Memory B cell (primary cell): ENCODE results near the gene EML6.

Experiments used
- ATAC-seq: fragments of 150-1000 bp; cut with Tn5 transposase; 2 replicates; pipeline ENCODE4 v1.10.0; 2021; ENCODE audit warnings: low read depth, mild to moderate bottlenecking, moderate library complexity
- DNase-seq, 2 donors: peaks; one replicate each; pipeline ENCODE4 v3.0.0; 2022; ENCODE audit warnings: low spot score in 2 of 2
- H3K27ac Mint-ChIP-seq: one replicate; pipeline ENCODE4 v1.8.0; 2022; ENCODE audit warnings: mild to moderate bottlenecking, moderate library complexity, mixed read lengths
- H3K27me3 Mint-ChIP-seq: one replicate; pipeline ENCODE4 v1.8.0; 2022; ENCODE audit warnings: mixed read lengths
- H3K36me3 Mint-ChIP-seq: one replicate; pipeline ENCODE4 v1.8.0; 2022; ENCODE audit warnings: mild to moderate bottlenecking, mixed read lengths
- H3K4me1 Mint-ChIP-seq: one replicate; pipeline ENCODE4 v1.8.0; 2022; ENCODE audit warnings: mixed read lengths
- H3K4me3 Mint-ChIP-seq: one replicate; pipeline ENCODE4 v1.8.0; 2022; ENCODE audit warnings: mild to moderate bottlenecking, moderate library complexity, mixed read lengths
- H3K9me3 Mint-ChIP-seq: one replicate; pipeline ENCODE4 v1.8.0; 2022; ENCODE audit warnings: mixed read lengths

Gene EML6

DNA sequence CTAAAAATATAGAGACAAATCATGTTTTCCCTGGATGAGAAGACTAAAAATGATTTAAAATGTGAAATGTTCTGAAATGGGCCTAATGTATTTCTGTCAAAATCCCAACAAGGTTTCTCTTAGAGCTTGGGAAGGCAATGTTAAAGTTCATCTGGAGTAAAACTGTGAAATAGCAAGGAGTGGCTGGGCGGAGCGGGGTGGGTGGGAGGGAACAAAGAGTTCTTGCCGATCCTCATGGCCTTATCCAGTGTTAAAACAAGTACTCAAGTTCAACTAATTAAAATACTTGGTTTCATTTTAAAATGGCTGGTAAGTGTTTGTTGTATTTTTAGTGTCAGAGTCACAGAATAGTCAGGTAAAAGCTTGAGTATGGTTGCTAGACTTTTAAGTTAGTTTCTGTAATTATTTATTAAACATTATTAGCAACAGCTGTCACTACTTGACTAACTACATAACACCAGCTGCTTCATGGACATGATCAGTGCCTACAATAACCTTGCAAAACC is 239.5 kb downstream of the EML6 start:
- Mint-ChIP-seq H3K9me3 (peaks cover 6% of the 10 kb centered on the region), H3K4me3 (no peak overlapping the region), H3K27me3 (no peaks in the 10 kb centered on the region), H3K4me1 (peaks cover 18% of the 10 kb centered on the region), H3K36me3 (peaks cover 18% of the 10 kb centered on the region), H3K27ac (no peak overlapping the region)
- no peak for ATAC-seq
- DNase-seq = no peak

DNA sequence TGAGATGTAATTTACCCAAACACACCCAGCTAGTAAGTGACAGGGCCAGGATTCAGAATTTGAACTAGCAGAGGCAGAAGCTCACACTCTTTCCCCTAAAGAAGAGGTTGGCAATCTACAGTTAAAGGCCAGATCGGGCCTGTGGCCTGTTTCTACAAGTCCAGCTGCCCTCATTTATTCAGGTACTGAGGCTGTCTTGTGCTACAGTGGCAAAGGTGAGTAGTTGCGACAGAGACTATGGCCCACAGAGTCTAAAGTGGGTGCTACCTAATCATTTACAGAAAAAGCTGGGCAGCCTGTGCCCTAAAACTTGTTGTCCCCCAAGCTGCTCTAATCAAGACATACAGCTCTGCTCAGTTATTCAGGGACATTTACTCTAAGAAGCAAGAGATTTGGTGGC is 240.0 kb downstream of the EML6 start:
- Mint-ChIP-seq H3K4me3 (no peak overlapping the region), H3K9me3 (peaks cover 6% of the 10 kb centered on the region), H3K27ac (no peak overlapping the region), H3K4me1 (peaks cover 18% of the 10 kb centered on the region), H3K27me3 (no peaks in the 10 kb centered on the region), H3K36me3 (peaks cover 18% of the 10 kb centered on the region)
- DNase-seq (no peak), ATAC-seq (no peak)

DNA sequence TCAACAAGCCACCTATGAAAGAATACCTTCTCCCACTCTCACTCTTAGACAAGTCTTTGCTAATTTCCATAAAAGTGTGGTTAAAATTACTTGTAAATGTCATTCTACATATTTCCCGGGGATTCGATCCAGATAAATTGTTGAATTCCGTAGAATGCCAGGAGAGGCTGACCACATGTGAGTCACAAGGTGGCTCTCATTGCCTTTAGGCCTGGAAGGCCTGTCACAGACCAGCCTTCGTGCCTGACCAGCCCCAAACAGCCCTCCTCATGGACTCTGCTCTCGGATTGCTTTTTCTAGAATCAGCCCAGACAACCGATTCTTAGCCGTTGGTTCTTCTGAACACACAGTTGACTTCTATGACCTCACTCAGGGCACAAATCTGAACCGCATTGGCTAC is 240.8 kb downstream of the EML6 start:
- ATAC-seq (no peak), DNase-seq (no peak)
- Mint-ChIP-seq H3K4me1 (peaks cover 13% of the 10 kb centered on the region), H3K27me3 (no peaks in the 10 kb centered on the region), H3K9me3 (peaks cover 6% of the 10 kb centered on the region), H3K4me3 (no peak overlapping the region), H3K27ac (no peak overlapping the region), H3K36me3 (peaks cover 18% of the 10 kb centered on the region)

DNA sequence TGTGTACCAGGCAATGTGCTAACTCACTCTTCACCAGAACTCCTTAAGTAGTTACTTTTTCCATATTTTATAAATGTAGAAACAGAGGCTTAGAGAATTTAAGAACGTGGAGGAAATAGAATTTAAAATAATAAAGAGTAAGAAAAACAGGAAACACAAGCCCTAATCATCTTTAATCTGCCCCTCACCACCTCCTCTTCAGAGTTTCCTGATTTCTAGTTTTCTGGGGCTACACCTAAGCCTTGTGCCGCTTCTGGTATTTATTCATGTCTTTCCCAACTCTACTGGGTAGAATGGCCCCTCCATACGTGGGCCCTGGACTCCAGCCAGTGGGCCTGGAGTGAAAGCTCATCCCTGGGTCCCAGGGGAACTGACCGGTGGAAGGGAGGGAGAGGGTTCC is 241.4 kb downstream of the EML6 start:
- H3K4me3 Mint-ChIP-seq = no peak overlapping the region
- ATAC-seq (no peak), DNase-seq (no peak)
- H3K36me3 Mint-ChIP-seq = peaks cover 21% of the 10 kb centered on the region
- no peaks in the 10 kb centered on the region for H3K27me3 Mint-ChIP-seq
- peak overlapping the region; percentile 39 for H3K27ac Mint-ChIP-seq
- peaks cover 13% of the 10 kb centered on the region for H3K4me1 Mint-ChIP-seq
- H3K9me3 Mint-ChIP-seq = peaks cover 6% of the 10 kb centered on the region

DNA sequence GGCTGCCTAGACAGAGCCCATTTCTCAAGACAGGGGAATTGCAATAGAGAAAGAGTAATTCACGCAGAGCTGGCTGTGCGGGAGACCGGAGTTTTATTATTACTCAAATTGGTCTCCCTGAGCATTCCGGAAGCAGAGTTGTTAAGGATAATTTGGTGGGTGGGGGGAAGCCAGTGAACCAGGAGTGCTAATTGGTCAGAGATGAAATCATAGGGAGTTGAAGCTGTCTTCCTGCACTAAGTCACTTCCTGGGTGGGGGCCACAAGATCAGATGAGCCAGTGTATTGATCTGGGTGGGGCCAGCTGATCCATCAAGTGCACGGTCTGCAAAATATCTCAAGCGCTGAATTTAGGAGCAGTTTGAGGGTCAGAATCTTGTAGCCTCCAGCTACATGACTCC is 242.0 kb downstream of the EML6 start:
- DNase-seq = no peak
- Mint-ChIP-seq H3K27me3 (no peaks in the 10 kb centered on the region), H3K4me1 (peaks cover 13% of the 10 kb centered on the region), H3K27ac (peak overlapping the region; percentile 86), H3K4me3 (no peak overlapping the region), H3K9me3 (peaks cover 6% of the 10 kb centered on the region), H3K36me3 (peaks cover 22% of the 10 kb centered on the region)
- no peak for ATAC-seq

DNA sequence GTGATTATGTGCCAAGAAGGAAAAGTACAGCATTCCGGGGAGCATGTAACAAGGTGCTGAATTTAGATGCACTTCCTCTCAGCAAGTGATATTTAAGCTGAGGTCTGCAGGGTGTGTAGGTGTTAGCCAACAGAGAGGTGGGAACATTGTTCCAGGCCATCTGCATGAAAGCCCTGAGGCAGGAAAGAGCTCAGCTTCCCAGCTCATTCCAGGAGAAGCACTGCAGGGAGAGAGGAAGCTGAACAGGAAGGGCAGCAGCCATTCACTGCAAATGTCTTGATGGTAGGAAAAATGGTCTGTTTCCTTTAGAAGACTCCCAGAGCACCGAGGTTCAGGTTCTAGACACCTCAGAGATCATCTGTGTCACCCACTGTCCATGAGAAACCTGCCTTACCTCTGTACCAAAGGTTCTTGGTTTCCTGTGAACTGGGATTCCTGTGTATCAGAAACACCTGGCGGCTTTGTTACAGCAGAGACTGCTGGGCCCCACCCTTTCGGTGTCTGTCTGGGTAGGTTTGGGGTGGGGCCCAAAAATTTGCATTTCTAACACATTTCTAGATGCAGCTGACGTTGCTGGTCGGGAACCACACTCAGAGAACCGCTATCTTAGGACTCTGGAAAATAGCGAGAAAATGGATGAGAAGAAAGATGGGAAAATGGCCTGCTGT is 242.8 kb downstream of the EML6 start:
- H3K27me3 Mint-ChIP-seq = no peaks in the 10 kb centered on the region
- H3K4me1 Mint-ChIP-seq = peaks cover 11% of the 10 kb centered on the region
- peaks cover 25% of the 10 kb centered on the region for H3K36me3 Mint-ChIP-seq
- DNase-seq (no peak), ATAC-seq (peak; percentile 53)
- H3K27ac Mint-ChIP-seq = peak overlapping the region; percentile 86
- H3K4me3 Mint-ChIP-seq = no peak overlapping the region
- peaks cover 5% of the 10 kb centered on the region for H3K9me3 Mint-ChIP-seq

DNA sequence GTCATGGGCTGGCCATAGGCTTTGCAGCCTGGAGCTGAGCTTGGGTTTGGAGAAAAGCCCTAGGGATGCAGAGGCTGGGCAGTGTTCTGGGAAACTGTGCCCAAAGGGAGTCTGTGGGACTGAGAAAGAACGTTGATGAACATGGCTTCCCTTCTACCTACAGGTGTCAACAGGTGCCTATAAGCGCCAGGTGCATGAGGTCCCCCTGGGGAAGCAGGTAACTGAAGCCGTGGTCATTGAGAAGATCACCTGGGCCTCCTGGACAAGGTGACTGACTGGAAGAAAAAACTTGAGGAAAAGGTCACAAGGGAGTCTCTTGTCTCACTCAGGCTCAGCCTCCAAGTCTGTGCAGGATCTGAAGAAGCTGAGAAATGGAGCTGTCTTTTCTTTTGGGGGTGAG is 243.4 kb downstream of the EML6 start:
- Mint-ChIP-seq H3K4me3 (no peak overlapping the region), H3K27me3 (no peaks in the 10 kb centered on the region), H3K36me3 (peaks cover 29% of the 10 kb centered on the region), H3K27ac (peak overlapping the region; percentile 86), H3K9me3 (peaks cover 5% of the 10 kb centered on the region), H3K4me1 (peaks cover 11% of the 10 kb centered on the region)
- ATAC-seq (no peak), DNase-seq (no peak)

DNA sequence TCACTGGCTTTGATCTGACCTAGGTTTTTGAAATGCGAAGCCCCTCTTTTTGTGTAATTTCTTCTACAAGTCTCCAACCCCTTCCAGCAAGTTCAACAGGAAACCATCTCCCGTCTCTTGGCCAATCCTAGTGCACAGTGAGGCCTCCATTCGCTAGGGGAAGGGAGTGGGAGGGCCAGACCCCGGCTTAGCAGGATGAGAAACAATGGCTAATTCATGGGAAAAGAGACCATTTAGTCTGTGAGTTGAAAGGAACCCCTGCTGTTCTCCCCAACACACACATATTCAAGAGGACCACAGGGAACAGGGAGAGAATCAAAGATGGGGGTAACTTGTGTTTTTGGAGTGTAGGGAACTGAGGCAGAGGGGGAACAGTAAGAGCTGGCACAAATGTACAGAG is 243.8 kb downstream of the EML6 start:
- no peak overlapping the region for H3K4me3 Mint-ChIP-seq
- no peaks in the 10 kb centered on the region for H3K27me3 Mint-ChIP-seq
- H3K36me3 Mint-ChIP-seq = peaks cover 28% of the 10 kb centered on the region
- H3K4me1 Mint-ChIP-seq = peaks cover 11% of the 10 kb centered on the region
- H3K27ac Mint-ChIP-seq = peak overlapping the region; percentile 86
- ATAC-seq (no peak), DNase-seq (no peak)
- peaks cover 5% of the 10 kb centered on the region for H3K9me3 Mint-ChIP-seq

DNA sequence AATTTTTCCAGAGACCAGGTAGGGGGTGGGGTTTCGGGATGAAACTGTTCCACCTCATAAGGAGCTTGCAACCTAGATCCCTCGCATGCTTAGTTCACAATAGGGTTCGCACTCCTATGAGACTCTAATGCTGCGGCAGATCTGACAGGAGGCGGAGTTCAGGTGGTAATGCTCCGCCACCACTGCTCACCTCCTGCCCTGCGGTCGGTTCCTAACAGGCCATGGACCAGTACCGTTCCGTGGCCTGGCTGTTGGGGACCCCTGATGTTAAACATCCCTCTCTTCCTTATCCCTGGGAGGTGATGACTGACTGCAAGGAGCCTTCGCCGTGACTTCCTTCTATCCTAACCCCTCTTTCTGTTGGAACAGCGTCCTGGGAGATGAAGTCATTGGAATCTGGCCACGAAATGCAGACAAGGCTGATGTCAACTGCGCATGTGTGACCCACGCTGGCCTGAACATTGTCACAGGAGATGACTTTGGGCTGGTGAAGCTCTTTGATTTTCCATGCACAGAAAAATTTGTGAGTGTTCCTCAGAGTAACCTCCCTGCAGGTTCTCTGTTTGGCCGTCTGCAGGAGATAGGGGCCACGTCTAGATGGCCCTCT is 244.4 kb downstream of the EML6 start:
- H3K27me3 Mint-ChIP-seq = no peaks in the 10 kb centered on the region
- peaks cover 11% of the 10 kb centered on the region for H3K4me1 Mint-ChIP-seq
- no peak overlapping the region for H3K27ac Mint-ChIP-seq
- peaks cover 5% of the 10 kb centered on the region for H3K9me3 Mint-ChIP-seq
- ATAC-seq (no peak), DNase-seq (no peak)
- H3K36me3 Mint-ChIP-seq = peaks cover 26% of the 10 kb centered on the region
- no peak overlapping the region for H3K4me3 Mint-ChIP-seq

DNA sequence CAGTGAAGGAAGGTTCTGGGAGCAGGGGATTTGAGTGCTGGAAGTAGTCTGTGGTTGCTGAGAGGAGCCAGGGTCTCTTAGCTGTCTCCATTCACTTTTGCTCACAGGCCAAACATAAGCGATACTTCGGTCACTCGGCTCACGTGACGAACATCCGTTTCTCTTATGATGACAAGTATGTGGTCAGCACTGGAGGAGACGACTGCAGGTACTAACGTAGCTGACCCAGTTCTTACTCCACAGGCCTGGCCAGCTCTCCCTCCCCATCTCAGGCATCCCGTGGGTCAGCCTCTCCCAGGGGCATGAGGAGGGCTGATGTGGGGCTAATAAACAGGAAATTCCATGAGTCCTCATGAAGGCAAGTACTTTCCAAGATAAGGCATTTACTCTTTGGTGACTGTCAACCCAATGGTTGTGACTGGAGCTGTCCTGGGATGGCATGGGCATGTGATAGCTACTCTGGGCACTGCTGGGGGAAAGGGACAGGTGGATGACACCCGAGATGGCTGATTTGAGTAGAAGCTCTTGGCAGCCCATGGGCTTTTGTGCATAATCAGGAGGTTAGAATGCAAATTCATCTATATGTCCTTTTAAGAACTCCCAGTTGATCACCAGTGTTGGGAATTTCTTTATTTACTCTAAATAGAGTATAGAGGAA is 245.2 kb downstream of the EML6 start:
- peaks cover 11% of the 10 kb centered on the region for H3K4me1 Mint-ChIP-seq
- DNase-seq (no peak), ATAC-seq (no peak)
- H3K9me3 Mint-ChIP-seq = peaks cover 5% of the 10 kb centered on the region
- no peaks in the 10 kb centered on the region for H3K27me3 Mint-ChIP-seq
- no peak overlapping the region for H3K27ac Mint-ChIP-seq
- H3K36me3 Mint-ChIP-seq = peaks cover 26% of the 10 kb centered on the region
- no peak overlapping the region for H3K4me3 Mint-ChIP-seq

DNA sequence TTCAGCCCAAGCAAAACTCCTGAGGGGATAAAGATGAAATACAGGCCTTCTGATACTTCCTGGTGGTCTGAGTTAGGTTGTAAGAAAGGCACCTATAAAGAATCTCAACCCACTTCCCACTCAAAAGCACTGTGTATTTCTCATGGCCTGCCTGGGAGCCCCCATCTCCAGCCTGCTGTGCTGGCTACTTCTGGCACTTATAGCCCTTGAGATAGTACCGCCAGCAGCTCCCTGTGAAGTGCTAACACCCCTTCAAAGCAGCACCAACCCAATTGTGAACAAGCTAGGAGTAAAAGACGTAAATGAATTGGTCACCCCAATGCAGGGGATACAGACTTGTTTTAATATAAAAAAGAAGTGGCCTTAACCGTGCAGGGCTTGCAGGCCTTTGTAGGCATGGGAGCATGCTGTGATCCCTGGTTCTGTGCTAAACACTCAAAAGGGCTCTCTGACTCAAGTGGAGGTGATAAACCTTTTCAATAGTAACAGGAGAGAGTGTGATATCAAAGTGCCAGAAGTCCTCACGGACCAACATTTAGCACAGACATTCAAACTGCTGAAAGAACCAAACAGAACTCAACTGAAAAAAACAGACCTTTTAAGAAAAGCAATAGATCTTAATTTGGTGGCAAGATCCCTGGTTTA is 246.0 kb downstream of the EML6 start:
- Mint-ChIP-seq H3K9me3 (peaks cover 5% of the 10 kb centered on the region), H3K4me1 (peaks cover 11% of the 10 kb centered on the region), H3K27ac (no peak overlapping the region), H3K27me3 (no peaks in the 10 kb centered on the region), H3K4me3 (no peak overlapping the region), H3K36me3 (peaks cover 26% of the 10 kb centered on the region)
- ATAC-seq = no peak
- no peak for DNase-seq

DNA sequence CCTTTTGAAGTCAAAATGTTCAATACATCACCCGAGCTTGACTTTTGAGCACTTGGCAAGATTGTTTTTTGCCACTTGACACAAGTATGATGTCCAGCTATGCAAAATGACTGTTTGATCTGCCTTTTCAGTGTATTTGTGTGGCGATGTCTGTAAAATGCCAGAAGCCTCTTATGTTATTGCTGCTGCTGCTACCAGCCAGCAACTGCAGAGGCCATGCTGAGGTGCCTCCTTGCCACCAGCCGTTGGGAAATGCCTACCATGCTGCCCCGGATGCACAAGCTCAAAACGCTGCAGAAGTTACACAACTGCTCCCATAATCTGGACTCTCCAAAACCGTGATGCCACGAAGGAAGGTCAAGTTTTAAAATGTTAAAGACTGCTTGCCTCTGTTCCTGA is 246.5 kb downstream of the EML6 start:
- no peak overlapping the region for H3K27ac Mint-ChIP-seq
- ATAC-seq (no peak), DNase-seq (no peak)
- H3K27me3 Mint-ChIP-seq = no peaks in the 10 kb centered on the region
- peaks cover 28% of the 10 kb centered on the region for H3K36me3 Mint-ChIP-seq
- H3K4me1 Mint-ChIP-seq = peaks cover 11% of the 10 kb centered on the region
- no peak overlapping the region for H3K4me3 Mint-ChIP-seq
- H3K9me3 Mint-ChIP-seq = peaks cover 5% of the 10 kb centered on the region

DNA sequence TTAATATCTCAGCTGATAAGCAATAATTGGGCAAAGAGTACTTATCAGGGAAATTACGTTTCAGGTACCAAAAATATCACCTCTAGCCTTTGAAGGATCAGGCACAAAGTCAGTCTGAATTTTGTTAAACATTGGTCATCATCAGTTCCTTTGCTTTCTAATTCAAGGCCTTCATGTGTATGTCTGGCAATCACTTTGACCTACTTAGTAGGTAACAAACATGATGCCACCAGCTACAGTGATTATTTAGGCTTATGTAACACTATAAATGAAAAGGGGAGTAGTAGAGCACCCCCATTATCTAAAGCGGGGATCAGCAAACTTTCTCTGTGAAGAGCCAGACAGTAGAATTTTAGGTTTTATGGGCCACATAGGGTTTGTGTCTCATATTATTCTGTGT is 251.7 kb downstream of the EML6 start:
- Mint-ChIP-seq H3K27ac (peak overlapping the region; percentile 17), H3K27me3 (no peaks in the 10 kb centered on the region)
- ATAC-seq = no peak

More for the DNA sequence above, 251.7 kb downstream of the EML6 start:
- peaks cover 10% of the 10 kb centered on the region for H3K4me1 Mint-ChIP-seq
- H3K4me3 Mint-ChIP-seq = no peak overlapping the region
- no peak for DNase-seq
- no peaks in the 10 kb centered on the region for H3K9me3 Mint-ChIP-seq
- H3K36me3 Mint-ChIP-seq = peaks cover 14% of the 10 kb centered on the region
